ENCODE data around the gene SLC25A26.
"Not testable (repeated sequence)": the region's sequence is repeated elsewhere in the genome, so short reads cannot be mapped to it uniquely, and the experiment has no call there.

Gene SLC25A26

DNA sequence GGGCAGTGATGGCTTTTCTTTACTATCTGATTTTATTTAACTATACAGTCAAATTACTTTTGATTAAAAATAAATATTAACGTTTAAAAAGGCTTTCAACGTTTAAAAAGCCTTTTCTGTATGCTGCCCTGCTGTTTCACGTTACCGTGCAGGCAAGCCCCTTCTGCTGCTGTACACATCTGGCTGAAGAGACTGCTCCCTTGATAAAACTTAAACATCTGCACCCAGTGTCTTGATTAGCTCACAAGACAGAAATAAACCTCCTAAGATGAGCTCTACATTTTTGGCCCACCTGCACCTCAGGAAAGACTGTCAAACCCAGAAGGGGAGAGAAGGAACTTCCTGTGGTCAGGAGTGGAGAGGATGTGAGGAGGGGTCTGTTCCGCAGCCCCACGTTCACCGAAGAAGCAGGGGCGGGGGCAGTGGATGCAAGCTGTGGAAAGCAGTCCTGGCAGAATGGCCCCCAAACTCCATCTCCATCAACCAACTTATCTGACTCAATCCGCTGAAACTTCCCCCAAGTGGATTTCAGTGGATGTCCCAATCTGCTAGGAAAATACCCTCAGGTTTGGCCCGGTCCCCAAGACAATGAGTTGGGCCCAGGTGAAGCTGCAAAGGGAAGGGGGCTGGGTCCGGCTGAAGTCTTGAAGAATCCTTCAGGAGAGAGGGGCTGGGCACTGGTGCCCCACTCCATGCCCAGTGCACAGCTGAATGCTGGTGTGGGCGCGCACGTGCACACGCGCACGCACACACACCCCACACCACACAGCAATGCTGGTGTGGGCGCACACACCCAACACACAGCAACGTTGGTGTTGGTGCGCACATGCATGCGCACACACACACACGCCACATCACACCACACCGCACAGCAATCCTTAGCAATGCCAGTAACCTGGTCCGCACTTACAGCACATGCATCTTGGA is 191.4 kb downstream of the SLC25A26 start:
- DNase-seq (ENCODE audit: low spot score) = no peak

DNA sequence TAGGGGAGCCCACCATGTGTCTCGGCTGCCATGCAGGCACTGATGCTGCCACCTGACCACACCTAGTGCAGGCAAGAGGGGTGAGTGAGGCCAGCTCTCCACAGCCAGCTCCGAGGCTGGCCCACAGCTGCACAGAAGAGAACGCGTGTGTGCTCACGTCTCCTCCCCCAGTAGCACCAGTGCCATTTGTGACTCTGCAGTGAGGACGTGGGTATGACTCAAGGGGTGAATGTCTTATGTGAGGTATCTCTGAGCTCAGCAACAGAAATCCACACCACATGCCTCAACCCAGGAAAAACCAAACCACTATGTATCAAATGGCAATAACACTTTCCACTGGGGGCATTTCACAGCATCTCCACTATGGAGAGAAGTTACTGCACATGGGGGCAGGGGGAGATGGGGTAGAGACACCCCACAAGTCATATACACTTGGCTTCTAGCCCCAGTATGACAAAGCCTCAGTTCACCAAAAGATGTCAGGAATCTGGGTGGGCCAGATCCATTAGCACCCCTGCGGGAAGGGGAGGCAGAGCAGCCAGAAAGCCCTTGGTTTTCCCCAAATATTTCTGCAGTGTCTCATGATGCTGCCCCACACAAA is 192.4 kb downstream of the SLC25A26 start:
- DNase-seq (ENCODE audit: low spot score) = no peak

DNA sequence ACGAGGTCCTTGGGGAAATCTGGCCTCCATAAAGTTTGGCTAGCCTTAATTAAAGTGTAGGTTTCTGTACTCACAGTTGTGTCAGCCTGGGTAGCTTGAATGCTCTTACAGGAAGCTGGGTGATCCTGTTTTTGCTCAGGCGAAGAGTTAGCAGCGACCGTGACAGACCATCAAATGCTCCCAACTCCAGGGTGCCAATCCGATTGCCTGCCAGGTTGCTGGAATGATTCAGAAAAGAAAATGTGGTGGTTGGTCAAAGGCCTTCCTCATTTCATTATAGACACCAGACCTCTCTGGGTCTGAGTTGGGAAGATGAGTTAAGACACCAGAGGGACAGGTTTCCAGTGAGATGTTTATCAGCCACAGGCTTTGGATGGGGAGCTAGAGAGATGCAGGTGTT is 194.0 kb downstream of the SLC25A26 start:
- no peak for DNase-seq (ENCODE audit: low spot score)

- no peak for DNase-seq (ENCODE audit: low spot score)
Observed at GRCh38 chr3:66415867-66416428, 195.1 kb downstream of the SLC25A26 start.

GRCh38 chr3:66416556-66417304 is 195.9 kb downstream of the SLC25A26 start:
- no peak for DNase-seq (ENCODE audit: low spot score)

DNA sequence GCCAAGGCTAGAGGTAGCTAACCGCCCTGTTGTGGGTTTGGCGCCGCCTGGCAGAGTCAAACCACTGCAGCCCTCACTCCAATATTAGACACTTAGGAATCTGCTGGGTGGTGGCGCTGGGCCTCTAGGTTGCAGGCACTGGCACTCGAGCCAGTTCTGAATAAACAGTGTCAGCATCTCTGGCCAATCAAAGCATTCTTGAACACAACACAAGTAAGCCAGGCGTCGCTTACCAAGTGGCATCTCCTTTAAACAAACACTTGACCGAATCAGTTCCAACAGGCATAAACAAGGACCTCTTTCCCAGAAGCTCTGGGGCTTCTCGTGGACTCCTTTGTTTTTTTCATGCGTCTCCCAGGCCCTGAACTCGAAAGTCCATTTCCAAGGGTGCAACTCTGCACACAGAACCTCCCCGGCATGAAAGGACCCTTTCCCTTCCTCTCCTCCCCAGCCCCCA is 197.7 kb downstream of the SLC25A26 start:
- DNase-seq (ENCODE audit: low spot score) = no peak

- DNase-seq (ENCODE audit: low spot score) = no peak
Observed at GRCh38 chr3:66419036-66419435, 198.2 kb downstream of the SLC25A26 start.

DNA sequence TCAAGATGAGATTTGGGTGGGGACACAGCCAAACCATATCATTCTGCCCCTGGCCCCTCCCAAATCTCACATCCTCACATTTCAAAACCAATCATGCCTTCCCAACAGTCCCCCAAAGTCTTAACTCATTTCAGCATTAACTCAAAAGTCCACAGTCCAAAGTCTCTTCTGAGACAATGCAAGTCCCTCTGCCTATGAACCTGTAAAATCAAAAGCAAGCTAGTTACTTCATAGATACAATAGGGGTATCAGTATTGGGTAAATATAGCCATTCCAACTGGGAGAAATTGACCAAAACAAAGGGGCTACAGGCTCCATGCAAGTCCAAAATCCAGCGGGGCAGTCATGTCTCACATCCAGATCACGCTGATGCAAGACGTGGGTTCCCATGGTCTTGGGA is 200.3 kb downstream of the SLC25A26 start:
- not testable (repeated sequence) for DNase-seq (ENCODE audit: low spot score)

DNA sequence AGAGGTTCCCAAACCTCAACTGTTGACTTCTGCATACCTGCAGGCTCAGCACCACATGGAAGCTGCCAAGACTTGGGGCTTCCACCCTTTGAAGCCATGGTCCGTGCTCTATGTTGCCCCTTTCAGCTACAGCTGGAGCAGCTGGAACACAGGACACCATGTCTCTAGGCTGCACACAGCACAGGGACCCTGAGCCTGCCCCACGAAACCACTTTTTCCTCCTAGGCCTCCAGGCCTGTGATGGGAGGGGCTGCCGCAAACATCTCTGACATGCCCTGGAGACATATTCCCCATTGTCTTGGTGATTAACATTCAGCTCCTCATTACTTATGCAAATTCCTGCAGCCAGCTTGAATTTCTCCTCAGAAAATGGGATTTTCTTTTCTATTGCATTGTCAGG is 201.1 kb downstream of the SLC25A26 start:
- DNase-seq (ENCODE audit: low spot score) = not testable (repeated sequence)

- DNase-seq (ENCODE audit: low spot score) = no peak
Observed at GRCh38 chr3:66423791-66424190, 203.0 kb downstream of the SLC25A26 start.

GRCh38 chr3:66425032-66425431 is 204.2 kb downstream of the SLC25A26 start:
- no peak for DNase-seq (ENCODE audit: low spot score)

DNA sequence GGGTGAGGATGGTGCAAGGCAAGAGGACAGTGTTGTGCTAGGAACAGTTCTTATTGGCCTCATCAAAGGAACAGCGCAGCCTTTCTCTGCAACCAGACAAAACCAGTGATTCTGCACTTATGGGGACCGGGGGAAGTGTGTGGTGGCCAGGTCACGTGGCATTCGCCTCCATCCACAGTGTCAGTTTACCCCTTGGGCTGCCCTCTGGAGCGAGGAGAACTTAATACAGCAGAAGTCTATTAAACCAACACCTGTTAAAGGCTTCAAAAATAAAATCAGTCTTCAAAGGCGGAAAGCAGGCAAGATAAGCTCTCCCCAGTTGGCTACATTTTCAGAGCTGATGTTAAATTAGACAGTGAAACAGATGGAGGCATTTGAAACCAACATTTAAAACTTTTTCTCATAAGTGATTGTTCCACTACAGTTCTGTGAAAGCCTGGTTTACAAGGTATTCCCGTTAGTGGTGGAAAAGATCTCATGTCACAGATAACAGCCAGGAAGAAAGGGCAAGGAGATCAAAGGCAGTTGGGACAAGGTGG is 204.8 kb downstream of the SLC25A26 start:
- no peak for DNase-seq (ENCODE audit: low spot score)

- no peak for DNase-seq (ENCODE audit: low spot score)
Observed at GRCh38 chr3:66426135-66426534, 205.3 kb downstream of the SLC25A26 start.

DNA sequence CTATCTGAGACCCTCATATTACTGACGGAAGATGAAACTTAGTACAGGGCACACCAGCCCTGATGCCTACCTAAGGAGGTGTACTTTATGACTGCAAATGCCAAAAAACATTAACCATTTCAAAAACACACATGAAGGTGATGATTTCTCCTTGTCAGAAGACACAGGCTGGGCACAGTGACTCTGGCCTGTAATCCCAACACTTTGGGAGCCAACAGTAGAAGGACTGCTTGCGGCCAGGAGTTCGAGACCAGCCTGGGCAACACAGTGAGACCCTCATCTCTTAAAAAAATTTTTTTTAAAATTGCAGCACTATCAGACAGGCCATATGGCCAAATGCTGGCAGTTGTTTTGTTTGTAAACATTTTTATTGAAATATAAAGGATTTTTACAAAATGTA is 206.6 kb downstream of the SLC25A26 start:
- no peak for DNase-seq (ENCODE audit: low spot score)

DNA sequence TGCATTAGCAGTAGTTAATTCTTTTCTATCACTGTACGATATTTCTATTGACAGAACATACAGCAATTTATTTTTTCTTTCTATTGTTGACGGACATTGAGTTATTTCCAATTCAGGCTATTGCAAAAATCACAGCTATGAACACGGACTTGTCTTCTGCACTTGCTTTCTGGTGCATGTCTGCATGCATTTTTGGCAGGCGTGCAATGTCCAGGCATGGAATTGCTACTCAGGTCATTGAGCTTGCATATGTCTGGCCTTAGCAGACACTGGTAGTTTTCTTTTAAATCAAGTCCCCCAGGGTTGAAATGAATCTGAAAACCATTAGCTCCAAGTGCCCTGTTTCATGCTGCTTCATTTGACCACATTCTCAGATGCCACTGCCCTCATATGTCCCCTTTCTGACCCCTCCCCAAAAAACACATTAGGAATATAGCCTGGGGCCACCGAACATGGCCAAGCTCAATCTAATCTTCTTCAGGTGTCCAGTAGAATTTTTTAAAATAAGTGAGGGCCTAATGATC is 207.2 kb downstream of the SLC25A26 start:
- DNase-seq (ENCODE audit: low spot score) = no peak

All from hematopoietic multipotent progenitor cell treated with erythropoietin and hydrocortisone succinate and interleukin-3 and kit ligand, for 17 days (in vitro differentiated cells).